DMS79 (cell line): ENCODE data around the gene DPF1.
"Not testable (repeated sequence)": the region's sequence is repeated elsewhere in the genome, so short reads cannot be mapped to it uniquely, and the experiment has no call there.

Experiments used
- DNase-seq: peaks from one replicate; lab custom pipeline; 2025; lab: John Stamatoyannopoulos, UW

The DPF1 gene

DNA sequence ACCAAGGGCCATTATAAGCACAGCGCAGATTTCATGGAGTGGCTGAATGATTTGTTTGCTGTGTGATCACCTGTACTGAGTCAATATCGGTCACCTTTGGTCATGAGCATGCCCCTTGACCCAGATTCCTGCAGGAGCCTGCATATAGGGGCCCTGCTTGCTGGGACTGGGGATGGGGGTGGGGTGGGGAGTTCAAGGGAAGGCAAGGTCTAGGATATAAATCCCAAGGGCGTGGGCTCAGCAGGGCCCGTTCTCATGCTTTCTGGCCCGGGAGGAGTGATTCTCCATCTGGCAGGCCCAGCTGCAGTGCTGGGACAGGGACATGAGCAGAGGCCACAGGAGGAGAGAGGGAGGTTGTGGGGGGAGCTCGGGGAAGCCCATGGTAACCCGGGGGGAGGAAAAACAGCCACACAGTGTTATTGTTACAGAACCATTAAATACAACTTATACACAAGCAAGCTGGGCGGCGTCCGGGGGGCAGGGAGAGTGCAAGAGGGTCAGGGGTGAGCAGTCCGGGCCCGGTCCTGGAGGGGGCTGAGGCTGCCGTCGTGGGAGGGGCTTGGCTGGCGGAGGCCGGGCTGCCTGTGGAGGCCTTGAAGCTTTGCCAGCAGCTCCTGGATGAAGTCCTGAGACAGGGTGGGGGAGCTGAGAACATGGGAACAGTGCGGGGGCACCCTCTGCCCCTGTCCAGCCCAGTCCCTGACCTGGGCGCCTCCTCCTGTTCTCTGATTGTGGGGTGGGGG, 27.0 kb upstream of the DPF1 start:
- DNase-seq = no peak

GRCh38 chr19:38250428-38250820, 26.4 kb upstream of the DPF1 start:
- no peak for DNase-seq

GRCh38 chr19:38248421-38248820, 24.4 kb upstream of the DPF1 start:
- DNase-seq = no peak

GRCh38 chr19:38247734-38248268, 23.8 kb upstream of the DPF1 start:
- DNase-seq = no peak

GRCh38 chr19:38247126-38247525, 23.1 kb upstream of the DPF1 start:
- DNase-seq = no peak

GRCh38 chr19:38245826-38246498, 21.9 kb upstream of the DPF1 start:
- no peak for DNase-seq

GRCh38 chr19:38243279-38243673, 19.3 kb upstream of the DPF1 start:
- no peak for DNase-seq

DNA sequence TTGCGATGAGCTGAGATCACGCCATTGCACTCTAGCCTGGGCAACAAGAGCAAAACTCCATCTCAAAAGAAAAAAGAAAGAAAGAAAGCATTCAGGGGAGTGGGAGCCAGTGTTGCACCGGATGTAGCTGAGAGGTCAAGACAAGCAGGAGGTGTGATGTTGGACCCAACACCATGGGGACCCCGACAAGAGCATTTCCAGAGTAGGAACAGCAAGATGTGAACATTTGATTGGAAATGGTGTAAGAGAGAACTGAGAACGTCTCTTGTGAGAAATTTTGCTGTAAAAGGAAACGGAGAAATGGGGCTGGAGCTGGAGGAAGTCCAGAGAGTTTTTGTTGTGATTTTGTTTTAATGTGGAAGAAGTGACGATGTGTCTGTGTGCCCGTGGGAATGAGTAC, 15.8 kb upstream of the DPF1 start:
- no peak for DNase-seq

GRCh38 chr19:38234615-38235014, 10.6 kb upstream of the DPF1 start:
- DNase-seq = no peak

GRCh38 chr19:38233740-38234251, 9.8 kb upstream of the DPF1 start:
- no peak for DNase-seq

GRCh38 chr19:38231918-38232317, 7.9 kb upstream of the DPF1 start:
- DNase-seq = no peak

DNA sequence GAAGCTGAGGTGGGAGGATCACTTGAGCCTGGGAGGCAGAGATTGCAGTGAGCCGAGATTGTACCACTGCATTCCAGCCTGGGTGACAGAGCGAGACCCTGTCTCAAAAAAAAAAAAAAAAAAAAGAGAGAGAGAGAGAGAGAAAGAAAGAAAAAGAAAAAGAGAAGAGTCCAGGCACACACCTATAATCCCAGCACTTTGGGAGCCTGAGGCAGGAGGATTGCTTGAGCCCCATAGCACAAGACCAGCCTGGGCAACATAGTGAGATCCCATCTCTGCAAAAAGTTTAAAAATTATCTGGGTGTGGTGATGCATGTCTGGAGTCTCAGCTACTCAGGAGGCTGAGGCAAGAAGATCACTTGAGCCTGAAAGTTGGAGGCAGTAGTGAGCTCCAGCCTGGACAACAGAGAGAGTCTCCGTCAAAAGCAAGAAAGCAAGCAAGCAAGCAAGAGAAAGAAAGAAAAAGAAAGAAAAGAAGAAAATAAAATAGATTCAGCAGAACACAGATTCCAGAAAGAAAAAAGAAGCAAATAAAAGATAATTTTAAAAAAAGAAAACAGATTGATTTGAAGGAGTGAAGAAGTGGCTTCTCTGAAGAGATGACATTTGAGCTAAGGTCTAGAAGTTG, 6.6 kb upstream of the DPF1 start:
- not testable (repeated sequence) for DNase-seq

- peak; percentile 75 for DNase-seq
These were observed 5.6 kb upstream of the DPF1 start for GRCh38 chr19:38229585-38230073.

- DNase-seq = peak; percentile 37
These were observed 4.7 kb upstream of the DPF1 start for GRCh38 chr19:38228491-38229439.

DNA sequence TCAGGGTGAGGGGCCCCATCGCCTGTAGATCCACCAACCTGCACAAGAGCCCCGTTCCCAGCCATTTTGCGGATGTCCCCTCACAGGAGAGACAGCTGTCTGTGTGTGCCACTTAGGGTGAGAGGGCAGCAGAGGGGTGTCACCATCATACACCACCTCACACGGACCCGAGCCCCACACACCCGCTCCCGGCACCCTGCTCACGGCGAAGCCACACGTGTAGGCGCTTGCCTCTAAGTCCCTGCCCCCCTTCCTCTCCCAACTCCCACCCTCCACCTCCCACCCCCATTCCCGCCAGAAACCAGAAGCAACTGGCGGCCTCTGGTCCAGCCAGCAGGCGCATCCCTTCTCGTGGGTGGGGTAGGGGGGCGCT, 4.0 kb upstream of the DPF1 start:
- no peak for DNase-seq

DNA sequence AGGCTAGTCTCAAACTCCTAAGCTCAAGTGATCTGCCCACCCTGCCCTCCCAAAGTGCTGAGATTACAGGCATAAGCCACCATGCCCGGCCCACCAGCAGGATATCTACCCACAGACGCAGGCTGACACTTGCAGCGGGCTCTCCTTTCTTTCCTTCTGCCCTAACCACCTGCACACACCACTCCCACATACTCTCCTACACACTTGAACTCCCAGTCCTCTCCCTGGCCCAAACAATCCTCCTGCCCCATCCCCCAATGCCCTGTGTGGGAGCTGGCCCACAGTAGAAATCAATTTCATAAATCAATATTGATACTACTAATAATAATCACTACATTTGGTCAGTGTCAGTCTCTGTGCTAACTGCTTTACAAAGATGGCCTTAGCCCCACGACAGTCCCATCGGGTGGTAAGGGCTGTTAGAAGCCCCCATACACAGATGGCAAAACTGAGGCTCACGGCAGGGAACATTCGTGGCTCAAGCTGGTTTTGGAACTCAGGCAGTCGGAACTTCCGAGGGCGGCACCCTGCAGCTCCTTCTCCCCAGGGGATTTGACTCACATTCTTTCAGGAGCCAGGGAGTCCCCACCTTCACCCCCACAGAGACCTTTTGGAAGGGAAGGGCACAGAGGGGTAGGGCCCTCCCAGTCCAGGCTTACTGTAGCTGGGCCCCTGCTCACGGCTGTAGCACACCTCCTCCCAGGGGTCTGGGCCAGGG, 3.4 kb upstream of the DPF1 start:
- DNase-seq = no peak

- DNase-seq = not testable (repeated sequence)
These were observed 819 bp upstream of the DPF1 start for GRCh38 chr19:38224863-38225218.

GRCh38 chr19:38223617-38224013, 407 bp downstream of the DPF1 start:
- no peak for DNase-seq

DNA sequence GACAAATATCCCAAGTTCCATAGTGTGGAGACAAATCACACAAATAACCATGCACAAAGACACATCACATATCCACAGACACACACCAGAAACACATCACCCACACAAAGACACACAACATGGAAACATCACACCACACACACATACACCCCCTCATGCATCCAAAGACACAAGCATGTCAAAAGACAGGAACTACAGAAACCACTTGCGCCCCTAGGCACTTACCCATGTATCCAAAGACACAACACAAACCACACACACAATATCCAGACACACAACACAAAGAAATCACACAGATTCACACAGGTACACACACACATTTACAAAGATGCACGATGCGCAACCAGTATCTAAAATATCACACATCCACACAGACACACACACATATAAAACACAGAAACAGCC, 901 bp downstream of the DPF1 start:
- no peak for DNase-seq

DNA sequence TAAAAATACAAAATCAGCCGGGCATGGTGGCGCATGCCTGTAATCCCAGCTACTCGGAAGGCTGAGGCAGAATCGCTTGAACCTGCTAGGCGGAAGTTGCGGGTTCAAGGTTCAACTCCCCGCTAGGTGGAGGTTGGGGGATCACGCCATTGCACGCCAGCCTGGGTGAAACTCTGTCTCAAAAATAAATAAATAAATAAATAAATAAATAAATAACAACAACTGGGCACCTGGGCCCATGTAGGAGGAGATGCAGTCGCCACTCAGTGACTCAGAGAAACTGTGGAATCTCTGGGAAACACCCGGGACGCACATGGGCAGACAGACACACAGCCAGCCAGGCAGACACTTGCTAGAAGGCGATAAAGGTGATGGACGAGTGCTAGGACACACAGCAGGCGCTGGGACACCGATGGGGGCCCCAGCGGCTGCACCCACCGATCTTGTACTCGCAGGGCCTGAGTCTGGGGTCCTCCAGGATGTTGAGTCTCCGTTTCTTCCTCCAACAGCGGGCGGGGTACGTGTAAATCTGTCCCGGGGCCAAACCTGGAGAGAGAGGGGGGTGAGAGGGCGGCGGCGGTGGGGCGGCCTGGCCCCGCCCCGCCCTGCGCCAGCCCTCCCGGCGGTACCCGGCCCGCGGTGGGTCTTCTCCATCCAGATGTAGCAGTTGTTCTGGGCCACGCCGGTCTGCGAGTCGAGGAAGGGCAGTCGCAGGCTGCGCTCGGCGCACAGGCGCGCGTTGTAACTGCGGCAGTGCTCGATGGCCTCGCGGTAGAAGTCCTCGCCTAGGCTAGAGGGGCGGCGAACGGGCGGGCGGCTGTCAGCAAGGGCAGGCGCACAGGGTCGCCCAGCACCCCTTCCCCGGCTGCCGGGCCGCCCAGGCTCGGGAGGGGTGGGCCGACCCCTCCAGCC, 1.8 kb downstream of the DPF1 start:
- DNase-seq = no peak
